Endothelial cell (in vitro differentiated cells): Measurements from ENCODE around the gene BMP5. TPM values are rescaled to one million over a fixed set of nuclear protein-coding genes. Genes with fewer than 3 reads are reported as not detected.

Experiments
- DNase-seq: peaks from one replicate; pipeline ENCODE4 v3.0.0; 2021; ENCODE audit warnings: low spot score
- H3K27ac Mint-ChIP-seq: one replicate; pipeline ENCODE4 v1.8.0; 2021; ENCODE audit warnings: mixed read lengths, inconsistent platforms; ENCODE audit not compliant: unreplicated experiment
- H3K27me3 Mint-ChIP-seq: one replicate; pipeline ENCODE4 v1.8.0; 2021; ENCODE audit warnings: mild to moderate bottlenecking, moderate library complexity, mixed read lengths, inconsistent platforms; ENCODE audit not compliant: unreplicated experiment
- H3K36me3 Mint-ChIP-seq: one replicate; pipeline ENCODE4 v1.8.0; 2021; ENCODE audit warnings: mild to moderate bottlenecking, low read depth, mixed read lengths, inconsistent platforms; ENCODE audit not compliant: unreplicated experiment
- H3K4me1 Mint-ChIP-seq: one replicate; pipeline ENCODE4 v1.8.0; 2021; ENCODE audit warnings: mild to moderate bottlenecking, mixed read lengths, inconsistent platforms; ENCODE audit not compliant: unreplicated experiment
- H3K4me3 Mint-ChIP-seq: one replicate; pipeline ENCODE4 v1.8.0; 2021; ENCODE audit warnings: mild to moderate bottlenecking, mixed read lengths, inconsistent platforms; ENCODE audit not compliant: unreplicated experiment
- H3K9me3 Mint-ChIP-seq: one replicate; pipeline ENCODE4 v1.8.0; 2021; ENCODE audit warnings: mixed read lengths, inconsistent platforms; ENCODE audit not compliant: unreplicated experiment
- total RNA-seq: library from RNA; stranded (reverse); fragmentation: NEBNext Ultra II Directional; extraction: Animal tissue kit (Norgen Biotek cat#: 25700); gene quantifications from one replicate; pipeline ENCODE4 v1.2.1, GENCODE V29; 2021; ENCODE audit not compliant: unreplicated experiment
- TF ChIP-seq, protein P1 (sequence below): fragments of 200-600 bp; sonication (generic); IDR thresholded peaks from one replicate; pipeline ENCODE4 v1.5.0; 2021; ENCODE audit warnings: antibody characterized with exemption; ENCODE audit not compliant: unreplicated experiment

BMP5 gene
- total RNA-seq, 1 donor from 2014 or later: 0.18 TPM

GRCh38 chr6:55835220-55835619 lies 40.2 kb downstream of the BMP5 start:
- H3K36me3 Mint-ChIP-seq: no peaks in the 10 kb centered on the region
- TF ChIP-seq, protein P1, sequence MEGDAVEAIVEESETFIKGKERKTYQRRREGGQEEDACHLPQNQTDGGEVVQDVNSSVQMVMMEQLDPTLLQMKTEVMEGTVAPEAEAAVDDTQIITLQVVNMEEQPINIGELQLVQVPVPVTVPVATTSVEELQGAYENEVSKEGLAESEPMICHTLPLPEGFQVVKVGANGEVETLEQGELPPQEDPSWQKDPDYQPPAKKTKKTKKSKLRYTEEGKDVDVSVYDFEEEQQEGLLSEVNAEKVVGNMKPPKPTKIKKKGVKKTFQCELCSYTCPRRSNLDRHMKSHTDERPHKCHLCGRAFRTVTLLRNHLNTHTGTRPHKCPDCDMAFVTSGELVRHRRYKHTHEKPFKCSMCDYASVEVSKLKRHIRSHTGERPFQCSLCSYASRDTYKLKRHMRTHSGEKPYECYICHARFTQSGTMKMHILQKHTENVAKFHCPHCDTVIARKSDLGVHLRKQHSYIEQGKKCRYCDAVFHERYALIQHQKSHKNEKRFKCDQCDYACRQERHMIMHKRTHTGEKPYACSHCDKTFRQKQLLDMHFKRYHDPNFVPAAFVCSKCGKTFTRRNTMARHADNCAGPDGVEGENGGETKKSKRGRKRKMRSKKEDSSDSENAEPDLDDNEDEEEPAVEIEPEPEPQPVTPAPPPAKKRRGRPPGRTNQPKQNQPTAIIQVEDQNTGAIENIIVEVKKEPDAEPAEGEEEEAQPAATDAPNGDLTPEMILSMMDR: no peak

DNA sequence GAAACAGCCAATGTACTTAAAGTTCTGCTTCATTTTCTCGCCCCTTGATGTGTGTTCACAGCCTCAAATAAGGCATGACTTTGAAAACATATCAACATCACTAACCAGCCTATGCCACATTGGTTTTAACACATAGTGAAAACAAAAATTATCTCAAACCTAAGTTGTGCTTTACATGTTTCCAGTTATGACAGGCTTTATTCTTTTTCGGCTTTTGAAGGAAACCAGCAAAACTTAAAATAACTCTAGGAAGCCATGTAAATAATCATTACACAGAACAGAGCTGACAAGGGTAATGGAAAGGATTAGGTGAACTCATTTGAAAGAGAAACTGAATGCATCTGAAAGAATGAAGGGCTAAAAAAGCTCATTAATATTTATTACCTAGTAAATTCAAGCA lies 42.1 kb downstream of the BMP5 start:
- no peaks in the 10 kb centered on the region for H3K27me3 Mint-ChIP-seq
- TF ChIP-seq, protein P1: no peak
- no peak for DNase-seq
- no peaks in the 10 kb centered on the region for H3K9me3 Mint-ChIP-seq
- no peaks in the 10 kb centered on the region for H3K36me3 Mint-ChIP-seq
- no peaks in the 10 kb centered on the region for H3K4me1 Mint-ChIP-seq
- no peak overlapping the region for H3K4me3 Mint-ChIP-seq
- no peak overlapping the region for H3K27ac Mint-ChIP-seq

More at GRCh38 chr6:55835220-55835619, 40.2 kb downstream of the BMP5 start:
- H3K27ac Mint-ChIP-seq: no peak overlapping the region
- no peaks in the 10 kb centered on the region for H3K4me1 Mint-ChIP-seq
- no peaks in the 10 kb centered on the region for H3K9me3 Mint-ChIP-seq
- H3K27me3 Mint-ChIP-seq: no peaks in the 10 kb centered on the region
- no peak for DNase-seq
- H3K4me3 Mint-ChIP-seq: no peak overlapping the region

- Mint-ChIP-seq H3K9me3 (no peaks in the 10 kb centered on the region), H3K27ac (no peak overlapping the region), H3K27me3 (no peaks in the 10 kb centered on the region), H3K36me3 (no peaks in the 10 kb centered on the region), H3K4me3 (no peak overlapping the region), H3K4me1 (peaks cover 2% of the 10 kb centered on the region)
- TF ChIP-seq, protein P1: no peak
- no peak for DNase-seq
Observed at GRCh38 chr6:55827818-55828522, 47.4 kb downstream of the BMP5 start.

DNA sequence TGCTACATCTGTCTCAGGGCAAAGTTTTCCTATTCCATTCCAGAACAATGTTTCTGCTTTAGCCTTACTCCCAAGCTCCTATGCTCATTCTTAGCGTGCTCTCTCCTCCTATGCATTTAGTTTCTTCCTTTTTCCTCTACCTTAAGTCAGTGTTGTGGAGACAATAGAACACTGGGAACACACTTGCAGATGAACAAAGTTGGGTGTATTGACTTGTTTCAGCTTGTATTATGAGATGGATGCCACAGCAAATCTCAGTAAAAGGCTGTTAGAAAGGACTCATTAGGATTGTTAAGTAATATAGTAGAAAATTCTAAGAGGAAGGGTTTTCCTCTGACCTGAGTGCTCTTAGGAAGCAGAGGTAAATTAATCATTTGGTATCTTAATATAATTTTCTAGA lies 48.4 kb downstream of the BMP5 start:
- TF ChIP-seq, protein P1: no peak
- Mint-ChIP-seq H3K4me1 (peaks cover 2% of the 10 kb centered on the region), H3K27me3 (no peaks in the 10 kb centered on the region), H3K9me3 (no peaks in the 10 kb centered on the region), H3K36me3 (no peaks in the 10 kb centered on the region), H3K4me3 (no peak overlapping the region), H3K27ac (no peak overlapping the region)
- no peak for DNase-seq

DNA sequence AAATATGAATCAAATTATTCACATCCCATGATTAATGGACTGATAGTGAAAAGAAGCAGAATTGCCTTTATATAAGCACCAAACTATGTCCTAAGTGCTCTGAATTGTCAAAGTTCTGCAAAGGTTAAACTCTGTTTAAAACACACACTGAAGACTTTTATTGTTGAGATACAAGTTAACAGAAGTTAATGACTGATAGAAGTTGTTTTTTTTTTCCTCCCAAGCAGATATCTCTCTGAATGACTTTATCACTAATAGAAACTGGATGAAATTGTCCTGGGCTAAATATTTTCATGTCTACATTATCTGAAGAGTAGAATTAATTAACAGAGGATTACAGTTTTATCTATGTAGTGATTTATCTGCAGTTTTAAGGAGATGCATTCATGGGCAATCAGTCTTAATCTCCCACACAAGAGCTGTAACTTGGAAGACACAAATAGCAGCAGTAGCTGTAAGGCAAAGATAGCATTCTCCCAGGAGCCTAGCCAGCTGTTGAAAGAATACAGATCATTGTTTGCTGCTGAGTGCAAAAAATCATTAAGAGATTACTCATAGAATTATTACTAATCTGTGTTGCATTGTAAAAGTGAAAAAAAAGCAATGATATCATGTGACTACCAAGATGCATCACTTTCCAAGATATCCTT lies 49.9 kb downstream of the BMP5 start:
- Mint-ChIP-seq H3K4me3 (no peak overlapping the region), H3K36me3 (no peaks in the 10 kb centered on the region), H3K27me3 (no peaks in the 10 kb centered on the region), H3K27ac (no peak overlapping the region), H3K9me3 (no peaks in the 10 kb centered on the region), H3K4me1 (peaks cover 2% of the 10 kb centered on the region)
- TF ChIP-seq, protein P1: no peak
- DNase-seq: no peak
